K562 (cell line): ENCODE measurements around the gene SGMS1. TPM values are rescaled to one million over a fixed set of nuclear protein-coding genes. Genes with fewer than 3 reads are reported as not detected.
A peak's percentile ranks its signal among the peaks of the same experiment; 100 is the strongest.

ENCODE experiments used
- CAMTA2 ChIP-seq: fragments of 250-450 bp; sonication (Bioruptor Pico); conservative IDR thresholded peaks from 2 replicates; pipeline ENCODE4 v1.5.1; 2022
- CREB3L1 ChIP-seq: fragments of 450-650 bp; IDR thresholded peaks from 2 replicates; pipeline ENCODE4 v1.6.1; 2014; ENCODE audit warnings: low read depth, mild to moderate bottlenecking, moderate library complexity, borderline replicate concordance
- DNMT1 ChIP-seq: fragments of 450-650 bp; IDR thresholded peaks from 2 replicates; pipeline ENCODE4 v1.6.1; 2016; ENCODE audit warnings: antibody characterized with exemption, mild to moderate bottlenecking
- NCOA4 ChIP-seq: fragments of 450-650 bp; IDR thresholded peaks from 2 replicates; pipeline ENCODE4 v1.6.1; 2018; ENCODE audit warnings: mild to moderate bottlenecking; ENCODE audit not compliant: partially characterized antibody
- PREB ChIP-seq: sonication (generic); formaldehyde crosslinking; IDR thresholded peaks from 2 replicates; pipeline ENCODE4 v1.8.1; 2023; ENCODE audit warnings: mild to moderate bottlenecking, missing genetic modification reagents
- PRPF4 ChIP-seq: fragments of 200-400 bp; formaldehyde crosslinking; IDR thresholded peaks from one replicate; pipeline ENCODE4 v1.6.1; 2017; ENCODE audit warnings: low read length, low read depth, mild to moderate bottlenecking; ENCODE audit not compliant: insufficient read depth, poor library complexity, severe bottlenecking
- RUNX1 ChIP-seq: sonication (generic); IDR thresholded peaks from 2 replicates; pipeline ENCODE4 v1.6.1; 2016; ENCODE audit warnings: antibody characterized with exemption, low read depth
- SRSF7 ChIP-seq: fragments of 200-400 bp; formaldehyde crosslinking; optimal IDR thresholded peaks from 2 replicates; pipeline ENCODE3; 2017; ENCODE audit warnings: mild to moderate bottlenecking, low read depth, low read length
- ZBTB43 ChIP-seq: sonication (generic); formaldehyde crosslinking; IDR thresholded peaks from 2 replicates; pipeline ENCODE4 v1.8.0; 2023; ENCODE audit warnings: mild to moderate bottlenecking, missing genetic modification reagents
- polyA plus RNA-seq, 8 experiments: library from polyadenylated mRNA; depleted of rRNA in 4 of 8; stranded (reverse) in 5 of 8; unstranded in 3 of 8; fragments of >200 nt; fragmentation: Nextera tagmentation in 2 of 8; fragmentation: Illumina TruSeq in 1 of 8; extraction: Ambion mirVana in 2 of 8; extraction: Trizol in 1 of 8; gene quantifications; 2 replicates each; pipeline versions ENCODE4 v1.2.1 to v1.2.3, GENCODE V29; 2011 to 2014; ENCODE audit warnings: inconsistent platforms in 1 of 8, missing spikeins in 1 of 8
- total RNA-seq, 7 experiments: library from RNA; depleted of rRNA in 6 of 7; stranded (reverse); fragments of >200 nt in 6 of 7; fragmentation: Illumina TruSeq in 2 of 7; extraction: Trizol in 2 of 7; gene quantifications; 2 replicates each; pipeline versions ENCODE4 v1.2.1 to v1.2.3, GENCODE V29; 2011 to 2021; ENCODE audit warnings: low replicate concordance in 1 of 7
- TF ChIP-seq, protein P1 (sequence below): sonication (generic); formaldehyde crosslinking; IDR thresholded peaks from 2 replicates; pipeline ENCODE4 v1.8.1; 2023; ENCODE audit warnings: mild to moderate bottlenecking, missing genetic modification reagents, moderate library complexity
- TF ChIP-seq, protein P2 (sequence below): fragments of 450-650 bp; formaldehyde crosslinking; IDR thresholded peaks from 2 replicates; pipeline ENCODE4 v1.4.0; 2020; ENCODE audit warnings: mild to moderate bottlenecking, mixed read lengths

Gene SGMS1
- total and polyA plus RNA-seq, 9 of the 15 experiments (the other 6 are each of a cell fraction or from before 2014, with no cell fraction given), result 22.6 to 232 (median 82.2) TPM

DNA sequence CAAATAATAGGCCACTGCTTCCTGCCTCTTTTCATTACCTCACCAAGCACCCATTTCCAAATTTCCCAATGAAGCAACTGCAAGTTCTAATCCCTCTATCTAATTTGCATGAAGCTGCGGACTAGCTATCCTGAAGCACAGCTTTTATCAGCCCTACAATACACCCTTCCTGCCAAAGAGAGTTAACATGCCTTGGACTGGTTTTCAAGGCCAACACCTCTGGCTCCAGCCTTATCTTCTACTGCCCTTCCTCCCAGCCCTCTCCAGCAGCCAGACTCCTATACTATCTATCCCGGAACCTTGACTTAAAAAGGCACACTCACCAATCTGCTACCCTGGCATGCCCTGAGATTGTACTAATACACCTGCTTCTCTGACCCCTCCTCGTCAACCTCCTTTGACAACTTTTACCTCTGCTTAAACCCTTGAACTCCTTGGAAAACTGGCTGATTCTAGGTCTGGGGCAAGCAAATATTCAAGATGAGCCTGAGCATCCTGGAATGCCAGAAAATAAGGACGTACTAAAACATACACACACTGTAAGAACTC is 73.4 kb downstream of the SGMS1 start (continued):
- TF ChIP-seq, protein P1, sequence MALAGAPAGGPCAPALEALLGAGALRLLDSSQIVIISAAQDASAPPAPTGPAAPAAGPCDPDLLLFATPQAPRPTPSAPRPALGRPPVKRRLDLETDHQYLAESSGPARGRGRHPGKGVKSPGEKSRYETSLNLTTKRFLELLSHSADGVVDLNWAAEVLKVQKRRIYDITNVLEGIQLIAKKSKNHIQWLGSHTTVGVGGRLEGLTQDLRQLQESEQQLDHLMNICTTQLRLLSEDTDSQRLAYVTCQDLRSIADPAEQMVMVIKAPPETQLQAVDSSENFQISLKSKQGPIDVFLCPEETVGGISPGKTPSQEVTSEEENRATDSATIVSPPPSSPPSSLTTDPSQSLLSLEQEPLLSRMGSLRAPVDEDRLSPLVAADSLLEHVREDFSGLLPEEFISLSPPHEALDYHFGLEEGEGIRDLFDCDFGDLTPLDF (CRISPR knock-in tag), result no peak
- TF ChIP-seq CAMTA2, result no peak
- TF ChIP-seq SRSF7, result no peak
- 0 out of 2 replicates have a peak, but pooled peaks have one; percentile 81 for TF ChIP-seq DNMT1
- TF ChIP-seq CREB3L1, result peak; percentile 43; the same call in 1 of the 2 replicates
- no peak for TF ChIP-seq PRPF4
- TF ChIP-seq ZBTB43 (CRISPR knock-in tag), result no peak
- TF ChIP-seq NCOA4, result peak; percentile 97
- TF ChIP-seq, protein P2, sequence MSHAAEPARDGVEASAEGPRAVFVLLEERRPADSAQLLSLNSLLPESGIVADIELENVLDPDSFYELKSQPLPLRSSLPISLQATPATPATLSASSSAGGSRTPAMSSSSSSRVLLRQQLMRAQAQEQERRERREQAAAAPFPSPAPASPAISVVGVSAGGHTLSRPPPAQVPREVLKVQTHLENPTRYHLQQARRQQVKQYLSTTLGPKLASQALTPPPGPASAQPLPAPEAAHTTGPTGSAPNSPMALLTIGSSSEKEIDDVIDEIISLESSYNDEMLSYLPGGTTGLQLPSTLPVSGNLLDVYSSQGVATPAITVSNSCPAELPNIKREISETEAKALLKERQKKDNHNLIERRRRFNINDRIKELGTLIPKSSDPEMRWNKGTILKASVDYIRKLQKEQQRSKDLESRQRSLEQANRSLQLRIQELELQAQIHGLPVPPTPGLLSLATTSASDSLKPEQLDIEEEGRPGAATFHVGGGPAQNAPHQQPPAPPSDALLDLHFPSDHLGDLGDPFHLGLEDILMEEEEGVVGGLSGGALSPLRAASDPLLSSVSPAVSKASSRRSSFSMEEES (CRISPR knock-in tag), result no peak
- TF ChIP-seq PREB, result 0 out of 2 replicates have a peak, but pooled peaks have one; percentile 79
- TF ChIP-seq RUNX1, result peak; percentile 98
